ENCODE measurements around the gene LFNG.
"Not testable (repeated sequence)": the region's sequence is repeated elsewhere in the genome, so short reads cannot be mapped to it uniquely, and the experiment has no call there.

Gene LFNG

DNA sequence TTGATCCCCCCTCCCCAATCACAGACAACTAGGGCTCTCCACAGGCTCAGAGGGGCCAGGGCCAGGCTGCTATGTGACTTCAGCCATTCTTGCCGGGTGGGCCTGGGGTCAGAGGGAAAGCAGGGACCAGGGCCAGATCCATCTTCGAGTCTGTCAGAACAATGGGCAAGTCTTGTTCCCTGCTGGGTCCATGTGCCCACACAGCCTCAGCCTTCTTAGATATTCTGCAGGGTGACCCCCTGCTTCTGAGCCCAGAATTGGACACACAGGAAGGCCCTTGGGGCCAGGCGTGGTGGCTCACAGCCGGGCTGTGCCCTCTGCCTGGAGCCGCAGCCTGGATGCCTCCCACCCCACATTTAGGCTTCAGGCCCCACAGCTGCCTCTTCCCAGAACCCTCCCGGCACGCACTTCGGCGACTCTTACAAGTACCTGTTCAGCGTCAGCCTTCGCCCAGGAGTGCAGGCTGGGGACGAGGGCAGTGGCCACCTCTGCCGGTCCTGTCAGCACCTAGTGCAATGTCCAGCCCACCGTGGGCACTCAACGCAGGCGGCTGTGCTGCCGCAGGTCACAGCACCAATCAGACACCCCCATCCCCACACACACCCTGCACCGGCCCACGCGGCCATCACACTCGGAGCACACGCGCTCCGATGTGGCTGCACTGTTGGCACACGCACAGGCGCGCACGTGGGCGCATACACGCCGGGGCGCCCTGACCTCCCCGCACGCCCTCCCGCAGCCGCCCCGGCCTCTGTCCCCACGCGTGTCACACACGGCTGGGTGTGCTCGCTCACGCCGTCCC is 11.6 kb downstream of the LFNG start:
- not testable (repeated sequence) for DNase-seq

DNA sequence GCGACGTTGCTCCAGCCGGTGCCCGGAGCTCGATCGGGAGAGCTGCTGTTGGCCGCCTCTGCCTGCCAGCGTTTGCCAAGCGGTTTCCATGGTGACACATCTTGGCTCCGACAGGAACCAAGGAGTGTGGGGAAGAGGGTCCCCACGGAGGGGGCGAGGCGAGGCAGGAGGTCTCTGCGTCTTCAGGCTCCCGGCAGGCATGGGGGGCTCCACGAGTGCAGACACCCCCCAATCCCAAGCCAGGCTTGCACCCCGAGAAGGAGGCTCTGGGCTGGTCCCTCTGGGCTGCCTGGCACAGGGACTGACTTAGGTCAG is 12.2 kb downstream of the LFNG start:
- DNase-seq, result not testable (repeated sequence)

DNA sequence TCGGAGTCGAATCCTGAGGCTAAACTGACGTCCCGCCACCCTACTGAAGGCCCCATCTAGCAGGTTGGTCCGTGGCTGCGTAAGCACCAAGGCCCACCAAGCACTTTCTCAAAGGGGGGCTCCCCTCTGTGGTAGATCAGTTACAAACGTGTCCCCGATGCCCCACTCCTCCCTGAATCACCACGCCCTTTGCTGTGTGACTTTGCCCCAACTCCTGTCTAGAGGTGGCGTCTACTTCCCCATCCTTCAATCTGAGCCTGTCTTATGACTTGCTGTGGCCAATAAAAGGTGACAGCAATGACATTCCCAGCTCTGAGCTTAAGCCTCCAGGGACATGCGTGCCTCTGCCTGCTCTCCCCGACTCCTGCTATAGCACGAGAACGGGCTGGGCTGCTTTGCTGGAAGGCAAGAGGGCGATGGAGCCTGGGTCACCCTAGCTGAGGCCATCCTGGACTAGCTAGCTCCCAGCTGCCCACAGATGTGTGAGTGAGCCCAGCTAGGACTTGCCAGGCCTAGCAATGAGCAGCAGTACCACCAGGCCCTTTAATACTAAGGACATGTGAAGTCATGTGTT is 12.7 kb downstream of the LFNG start:
- DNase-seq, result not testable (repeated sequence)

DNA sequence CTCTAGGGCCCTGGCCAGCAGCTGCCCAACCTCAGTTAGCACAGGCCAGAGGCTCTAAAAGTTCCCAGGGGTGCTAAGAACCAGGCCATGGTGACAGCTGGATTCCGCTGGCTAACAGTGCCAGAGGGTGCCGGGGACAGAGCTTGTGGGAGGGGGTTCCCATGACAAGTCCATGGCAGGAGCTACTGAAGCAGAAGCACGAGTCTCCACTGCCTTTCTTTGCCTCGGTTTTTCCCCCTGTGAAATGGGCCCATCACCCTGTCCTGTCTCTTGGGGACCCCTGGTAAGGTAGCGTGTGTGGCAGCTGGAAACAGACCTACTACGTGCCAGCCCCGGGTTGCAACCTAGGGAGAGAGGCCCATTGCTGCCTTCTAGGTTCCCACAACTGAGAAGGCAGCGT is 13.2 kb downstream of the LFNG start:
- DNase-seq, result not testable (repeated sequence)

DNA sequence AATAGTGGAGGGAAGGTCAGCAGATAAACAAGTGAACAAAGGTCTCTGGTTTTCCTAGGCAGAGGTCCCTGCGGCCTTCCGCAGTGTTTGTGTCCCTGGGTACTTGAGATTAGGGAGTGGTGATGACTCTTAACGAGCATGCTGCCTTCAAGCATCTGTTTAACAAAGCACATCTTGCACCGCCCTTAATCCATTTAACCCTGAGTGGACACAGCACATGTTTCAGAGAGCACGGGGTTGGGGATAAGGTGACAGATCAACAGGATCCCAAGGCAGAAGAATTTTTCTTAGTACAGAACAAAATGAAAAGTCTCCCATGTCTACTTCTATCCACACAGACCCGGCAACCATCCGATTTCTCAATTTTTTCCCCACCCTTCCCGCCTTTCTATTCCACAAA is 14.0 kb downstream of the LFNG start:
- DNase-seq, result not testable (repeated sequence)

DNA sequence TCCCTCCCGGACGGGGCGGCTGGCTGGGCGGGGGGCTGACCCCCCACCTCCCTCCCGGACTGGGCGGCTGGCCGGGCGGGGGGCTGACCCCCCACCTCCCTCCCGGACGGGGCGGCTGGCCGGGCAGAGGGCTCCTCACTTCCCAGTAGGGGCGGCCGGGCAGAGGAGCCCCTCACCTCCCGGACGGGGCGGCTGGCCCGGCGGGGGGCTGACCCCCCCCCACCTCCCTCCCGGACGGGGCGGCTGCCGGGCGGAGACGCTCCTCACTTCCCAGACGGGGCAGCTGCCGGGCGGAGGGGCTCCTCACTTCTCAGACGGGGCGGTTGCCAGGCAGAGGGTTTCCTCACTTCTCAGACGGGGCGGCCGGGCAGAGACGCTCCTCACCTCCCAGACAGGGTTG is 14.6 kb downstream of the LFNG start:
- DNase-seq, result not testable (repeated sequence)

DNA sequence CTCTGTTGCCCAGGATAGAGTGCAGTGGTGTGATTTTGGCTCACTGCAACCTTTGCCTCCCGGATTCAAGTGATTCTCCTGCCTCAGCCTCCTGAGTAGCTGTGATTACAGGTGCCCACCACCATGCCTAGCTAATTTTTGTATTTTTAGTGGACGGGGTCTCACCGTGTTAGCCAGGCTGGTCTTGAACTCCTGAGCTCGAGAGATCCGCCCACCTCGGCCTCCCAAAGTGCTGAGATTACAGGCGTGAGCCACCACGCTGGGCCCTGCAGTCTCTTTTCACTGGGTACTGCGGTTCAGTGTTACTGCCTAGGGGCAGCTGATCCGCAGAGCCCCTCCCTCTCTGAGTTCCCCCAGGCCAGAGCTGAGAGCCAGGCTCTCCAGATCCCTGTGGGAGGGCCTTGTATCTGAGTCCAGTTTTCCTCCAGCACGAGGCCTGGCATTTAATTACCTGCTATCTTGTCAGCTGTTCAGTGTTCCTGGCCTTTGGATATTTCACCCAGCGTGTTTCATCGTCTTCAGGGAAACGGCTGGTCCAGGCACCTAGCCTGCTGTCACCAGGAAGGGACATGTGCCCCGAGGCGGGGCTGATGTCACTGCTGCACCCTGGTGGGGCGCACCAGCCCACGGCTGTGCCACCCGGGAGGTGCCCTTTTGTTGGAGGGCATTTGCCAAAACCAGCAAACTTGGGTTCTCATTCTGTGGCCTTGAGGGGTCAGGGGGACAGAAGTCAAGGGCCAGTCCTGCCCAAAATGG is 16.5 kb downstream of the LFNG start:
- DNase-seq, result not testable (repeated sequence)

DNA sequence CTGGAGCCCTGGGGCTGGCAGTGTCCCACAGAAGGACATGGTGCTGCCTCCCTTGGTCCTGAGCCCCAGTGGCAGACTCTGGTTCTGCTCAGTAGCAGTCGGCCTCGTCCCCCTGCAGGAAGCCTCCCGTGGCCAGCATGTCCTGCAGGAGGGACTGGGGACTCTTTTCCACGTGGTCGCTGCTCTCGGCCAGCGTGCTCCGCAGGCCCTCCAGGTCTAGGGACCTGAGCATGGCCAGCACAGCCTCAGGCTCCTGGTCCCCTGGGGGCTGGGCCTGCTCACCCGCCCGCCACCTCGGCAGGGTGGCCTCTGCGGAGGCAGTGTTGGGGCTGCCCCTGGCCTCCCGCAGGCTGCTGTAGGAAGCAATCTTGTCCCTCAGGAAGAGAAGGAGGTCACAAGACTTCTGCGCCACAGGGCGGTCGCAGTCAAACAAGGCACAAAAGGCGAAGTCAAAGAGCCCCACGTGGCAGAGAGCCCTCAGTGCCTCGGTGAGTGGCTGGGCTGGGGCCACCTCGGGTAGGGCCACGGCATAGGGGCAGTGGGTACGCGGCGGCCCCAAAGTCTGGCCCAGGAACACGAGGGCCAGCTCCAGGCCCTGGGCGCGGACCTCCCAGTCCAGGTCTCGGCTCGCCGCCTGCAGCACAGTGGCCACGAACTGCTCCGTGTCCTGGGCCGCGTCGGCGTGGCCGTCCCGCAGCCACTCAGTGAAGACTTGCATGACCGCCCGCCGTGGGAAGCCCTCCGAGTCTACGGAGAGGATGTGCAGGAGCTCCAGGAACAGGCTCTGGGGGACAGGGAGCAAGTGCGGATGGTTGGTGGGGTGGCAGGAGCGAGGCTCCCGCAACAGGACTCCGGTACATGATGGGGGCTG is 18.6 kb downstream of the LFNG start:
- DNase-seq, result no peak

DNA sequence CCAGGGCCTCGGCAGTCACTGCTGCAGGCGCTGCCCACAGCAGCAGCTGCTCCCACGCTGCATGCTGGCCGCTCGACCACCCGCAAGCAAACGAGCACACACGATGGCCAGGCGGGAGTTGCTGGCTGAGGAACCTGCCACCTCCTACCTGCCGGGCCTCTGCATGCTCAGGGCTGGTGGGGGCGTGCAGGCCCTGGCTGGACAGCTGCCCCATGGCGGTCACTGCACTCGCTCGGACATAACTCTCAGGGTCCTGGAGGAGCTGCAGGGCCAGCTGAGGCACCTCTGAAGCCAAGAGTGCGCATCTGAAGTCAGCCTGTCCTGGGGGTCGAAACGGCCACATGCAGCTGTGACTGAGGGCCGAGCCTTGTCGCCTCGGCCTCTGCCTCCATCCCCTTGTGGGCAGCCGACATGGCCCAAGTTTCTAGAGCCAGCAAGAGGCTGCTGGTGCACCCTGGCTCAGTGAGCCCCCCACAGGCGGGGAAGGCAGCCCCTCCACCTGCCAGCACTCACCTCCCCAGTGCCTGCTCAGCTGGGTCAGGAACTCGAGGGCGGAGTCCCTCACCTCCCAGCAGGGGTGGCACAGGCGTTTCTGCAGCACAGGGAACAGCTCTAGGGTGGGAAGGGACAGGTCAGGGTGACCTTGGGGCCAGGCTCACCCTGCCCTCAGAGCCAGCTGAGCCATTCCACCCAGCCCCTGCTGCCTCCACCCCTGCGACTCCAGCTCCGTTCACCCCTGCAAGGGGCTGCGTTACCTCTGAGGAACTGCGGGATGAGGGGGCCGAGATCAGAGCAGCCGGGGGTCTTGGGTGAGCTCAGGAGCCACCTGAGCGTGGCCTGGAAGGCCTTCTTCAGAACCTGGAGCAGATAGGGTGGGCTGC is 19.7 kb downstream of the LFNG start:
- DNase-seq, result no peak

DNA sequence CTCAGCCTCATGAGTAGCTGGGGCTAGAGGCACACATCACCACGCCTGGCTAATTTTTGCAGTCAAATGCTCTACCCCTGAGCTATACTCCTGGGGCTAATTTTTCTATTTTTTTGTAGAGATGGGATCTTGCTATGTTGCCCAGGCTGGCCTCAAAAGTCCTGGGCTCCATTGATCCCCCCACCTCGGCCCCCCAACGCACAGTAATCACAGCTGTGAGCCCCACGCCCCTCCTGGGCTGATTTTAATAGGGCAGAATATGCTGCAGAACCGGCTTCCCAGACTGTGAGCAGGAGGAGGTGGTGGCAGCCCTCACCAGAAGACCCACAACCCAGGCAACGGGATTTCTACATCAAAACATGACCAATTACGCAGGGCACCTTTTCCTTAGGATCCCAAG is 20.6 kb downstream of the LFNG start:
- no peak for DNase-seq

DNA sequence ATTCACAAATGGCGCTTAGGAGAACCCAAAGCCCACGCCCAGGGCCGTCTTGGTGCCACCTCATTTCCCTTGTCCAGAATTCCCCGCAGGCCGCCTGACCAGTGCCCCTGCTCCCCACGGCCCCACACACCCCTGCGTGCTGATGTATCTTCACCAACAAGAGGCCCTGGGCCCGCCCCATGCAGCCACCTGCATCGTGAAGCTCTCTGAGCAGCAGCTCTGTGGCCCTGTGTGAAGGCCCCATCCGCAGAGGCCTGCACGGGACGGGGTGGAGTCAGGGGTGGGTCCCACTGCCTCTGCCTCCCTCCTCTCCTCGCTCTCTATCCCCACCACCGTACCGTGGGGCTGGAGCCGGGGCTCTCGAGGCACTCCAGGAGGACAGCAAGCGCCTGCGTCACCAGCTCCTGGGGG is 21.1 kb downstream of the LFNG start:
- DNase-seq, result no peak

DNA sequence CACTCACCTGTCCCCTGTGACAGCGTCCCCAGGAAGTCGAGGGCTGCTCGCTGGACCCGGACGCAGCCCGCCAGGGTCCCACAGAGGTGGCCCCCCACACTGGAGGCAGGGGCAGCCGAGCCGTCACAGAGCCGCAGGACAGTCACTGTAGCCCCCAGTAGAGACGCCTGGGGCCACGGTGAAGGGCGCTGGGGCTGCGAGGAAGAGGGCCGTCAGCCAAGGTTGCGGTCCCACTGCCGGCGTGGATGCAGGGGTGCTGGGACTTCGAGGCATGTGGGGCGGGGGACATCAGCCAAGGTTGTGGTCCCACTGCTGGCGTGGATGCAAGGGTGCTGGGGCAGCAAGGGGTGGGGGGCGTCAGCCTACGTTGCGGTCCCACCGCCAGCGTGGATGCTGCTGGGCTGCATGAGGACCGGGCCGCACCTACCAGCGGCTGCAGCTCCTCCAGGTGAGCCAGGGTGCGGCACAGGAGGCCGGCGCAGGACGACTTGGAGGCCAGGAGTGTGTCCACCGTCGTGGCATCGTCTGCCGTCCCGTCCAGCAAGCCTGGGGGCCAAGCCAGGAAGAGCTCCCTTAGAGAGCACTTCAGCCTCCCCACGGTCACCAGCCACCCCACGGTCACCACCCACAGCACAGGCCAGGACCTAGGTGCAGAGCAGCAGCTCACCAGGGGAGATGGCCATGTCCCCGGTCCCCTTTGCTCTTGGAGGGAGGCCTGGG is 21.9 kb downstream of the LFNG start:
- DNase-seq, result no peak

DNA sequence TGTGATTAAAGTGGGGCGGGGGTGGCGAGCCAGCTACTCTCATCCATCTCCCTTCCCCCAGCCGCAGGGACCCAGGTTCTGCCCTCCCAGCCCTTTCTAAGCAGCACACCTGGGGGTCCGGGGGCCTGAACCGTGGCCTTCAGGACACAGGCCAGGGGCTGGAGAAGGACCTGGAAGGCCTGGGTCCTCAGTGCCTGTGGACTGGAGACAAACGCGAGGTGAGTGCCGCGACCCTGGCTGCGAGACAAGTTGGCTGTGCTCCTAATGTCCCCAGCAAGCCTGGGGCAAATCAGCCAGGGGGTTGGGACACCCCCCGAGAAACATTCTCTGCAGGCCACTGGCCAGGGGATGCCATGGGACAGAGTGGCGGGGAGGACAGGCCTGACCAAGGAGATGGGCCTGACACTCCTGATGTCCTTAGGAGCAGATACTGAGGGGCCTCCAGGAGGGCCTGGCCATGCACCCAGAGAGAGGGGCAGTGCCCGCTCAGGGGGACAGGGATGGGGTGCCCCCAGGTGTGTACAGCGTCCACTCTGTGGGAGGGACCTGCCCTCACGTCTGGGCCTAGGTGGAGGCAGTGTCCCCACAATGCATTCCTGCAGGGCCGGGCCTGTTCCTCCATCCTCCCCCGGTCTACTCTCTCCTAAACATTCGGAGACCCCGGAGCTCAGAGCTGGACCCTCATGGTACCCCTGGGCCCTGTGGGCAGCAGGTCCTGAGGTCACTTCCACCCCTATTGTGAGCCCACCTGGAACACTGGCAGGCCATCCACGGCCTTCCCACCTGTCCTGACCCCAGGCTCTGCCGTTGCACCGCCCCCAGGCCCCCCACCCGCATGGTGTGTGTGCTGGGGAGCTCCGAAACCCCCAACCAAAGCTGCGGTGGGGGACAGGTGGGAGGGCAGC is 22.7 kb downstream of the LFNG start:
- DNase-seq, result no peak

DNA sequence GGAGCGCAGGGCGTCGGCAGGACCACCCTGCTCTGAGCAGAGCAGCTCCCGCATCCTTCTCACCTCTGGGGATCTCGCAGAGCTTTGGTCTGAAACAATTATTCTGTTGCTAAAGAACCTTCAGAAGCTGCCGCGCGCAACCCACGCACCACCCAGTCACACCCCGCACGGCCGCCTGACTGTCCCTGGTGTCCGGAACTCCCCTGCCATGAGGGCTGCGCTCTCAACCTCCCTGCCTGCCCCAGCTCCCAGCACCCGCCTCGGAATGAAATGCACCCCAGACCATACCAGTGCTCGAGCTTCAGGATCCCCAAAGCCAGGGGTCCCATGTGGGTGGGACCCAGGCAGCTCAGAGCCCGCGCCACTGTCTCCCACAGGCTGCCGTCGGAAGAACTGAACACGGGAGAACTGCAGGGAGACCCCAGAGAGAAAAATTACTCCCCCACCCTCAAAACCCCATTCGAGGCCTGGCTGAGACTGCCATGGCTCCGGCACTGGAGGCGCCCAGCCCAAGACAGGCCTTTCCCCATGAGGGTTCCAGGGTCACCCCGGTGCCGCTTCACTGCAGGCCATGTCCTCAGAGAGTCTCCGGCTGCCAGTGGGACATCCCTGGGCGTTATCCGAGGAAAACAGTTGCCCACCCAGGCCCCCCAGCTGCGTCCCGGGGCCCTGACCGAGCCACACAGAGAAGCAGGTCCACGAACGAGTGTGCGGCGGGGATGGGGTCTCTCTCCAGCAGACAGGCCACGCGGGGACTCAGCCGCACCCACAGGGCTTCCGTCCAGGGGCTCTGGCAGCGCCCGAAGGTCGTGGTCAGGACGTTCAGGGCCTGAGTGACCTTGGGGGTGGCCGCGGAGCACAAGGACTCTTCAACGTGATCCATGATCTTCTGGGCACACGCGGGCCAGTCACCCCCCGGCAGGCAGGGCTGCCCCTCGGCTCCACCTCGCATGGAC is 23.6 kb downstream of the LFNG start:
- DNase-seq, result no peak

DNA sequence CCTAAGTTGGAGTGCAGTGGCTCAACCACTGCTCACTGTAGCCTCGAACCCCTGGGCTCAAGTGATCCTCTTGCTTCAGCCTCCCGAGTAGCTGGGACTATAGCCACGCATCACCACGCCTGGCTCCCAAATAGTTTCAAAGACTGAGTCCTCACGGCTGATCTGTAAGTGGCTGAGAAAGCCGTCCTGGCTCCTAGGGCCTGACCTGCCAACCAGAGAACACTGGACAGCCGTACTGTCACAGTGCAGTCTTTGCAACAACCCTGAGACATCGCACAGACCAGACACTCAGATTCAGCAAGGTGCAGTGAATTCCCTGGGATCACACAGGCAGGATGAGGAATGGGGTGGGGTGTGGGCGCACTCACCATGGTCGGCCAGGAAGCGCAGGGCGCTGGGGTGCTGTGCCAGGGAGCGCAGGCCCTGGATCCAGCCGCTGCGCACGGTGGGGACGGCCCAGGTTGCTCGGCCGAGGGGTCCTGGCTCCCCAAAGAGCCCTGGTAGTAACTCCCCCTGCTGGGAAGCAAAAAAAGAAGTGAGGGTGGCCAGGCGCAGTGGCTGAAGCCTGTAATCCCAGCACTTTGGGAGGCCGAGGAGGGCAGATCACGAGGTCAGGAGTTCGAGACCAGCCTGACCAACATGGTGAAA is 25.1 kb downstream of the LFNG start:
- no peak for DNase-seq

DNA sequence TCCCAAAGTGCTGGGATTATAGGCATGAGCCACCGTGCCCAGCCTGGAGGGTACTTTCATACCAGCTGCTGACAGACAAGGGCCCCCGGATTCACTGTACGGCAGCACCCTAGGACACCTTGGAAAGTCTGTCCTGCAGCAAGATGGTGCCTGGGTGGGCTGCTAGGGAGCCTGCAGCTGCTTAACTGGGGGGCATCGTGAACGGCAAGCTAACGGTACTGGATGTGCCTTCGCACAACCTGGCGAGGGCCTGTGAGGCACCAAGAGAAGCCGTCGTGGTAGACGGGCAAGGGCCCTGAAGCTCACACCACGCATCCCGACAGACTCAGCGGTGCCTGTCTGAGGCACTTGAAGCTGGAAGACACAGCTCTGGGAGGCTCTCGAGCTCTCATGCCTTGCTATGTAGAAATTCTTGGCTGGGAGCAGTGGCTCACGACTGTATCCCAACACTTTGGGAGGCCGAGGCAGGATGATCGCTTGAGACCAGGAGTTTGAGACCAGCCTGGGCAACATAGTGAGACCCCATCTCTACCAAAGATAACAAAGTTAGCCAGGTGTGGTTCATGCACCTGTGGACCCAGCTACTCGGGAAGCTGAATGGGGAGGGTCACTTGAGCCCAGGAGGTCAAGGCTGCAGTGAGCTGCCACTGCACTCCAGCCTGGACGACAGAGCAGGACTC is 26.3 kb downstream of the LFNG start:
- no peak for DNase-seq

DNA sequence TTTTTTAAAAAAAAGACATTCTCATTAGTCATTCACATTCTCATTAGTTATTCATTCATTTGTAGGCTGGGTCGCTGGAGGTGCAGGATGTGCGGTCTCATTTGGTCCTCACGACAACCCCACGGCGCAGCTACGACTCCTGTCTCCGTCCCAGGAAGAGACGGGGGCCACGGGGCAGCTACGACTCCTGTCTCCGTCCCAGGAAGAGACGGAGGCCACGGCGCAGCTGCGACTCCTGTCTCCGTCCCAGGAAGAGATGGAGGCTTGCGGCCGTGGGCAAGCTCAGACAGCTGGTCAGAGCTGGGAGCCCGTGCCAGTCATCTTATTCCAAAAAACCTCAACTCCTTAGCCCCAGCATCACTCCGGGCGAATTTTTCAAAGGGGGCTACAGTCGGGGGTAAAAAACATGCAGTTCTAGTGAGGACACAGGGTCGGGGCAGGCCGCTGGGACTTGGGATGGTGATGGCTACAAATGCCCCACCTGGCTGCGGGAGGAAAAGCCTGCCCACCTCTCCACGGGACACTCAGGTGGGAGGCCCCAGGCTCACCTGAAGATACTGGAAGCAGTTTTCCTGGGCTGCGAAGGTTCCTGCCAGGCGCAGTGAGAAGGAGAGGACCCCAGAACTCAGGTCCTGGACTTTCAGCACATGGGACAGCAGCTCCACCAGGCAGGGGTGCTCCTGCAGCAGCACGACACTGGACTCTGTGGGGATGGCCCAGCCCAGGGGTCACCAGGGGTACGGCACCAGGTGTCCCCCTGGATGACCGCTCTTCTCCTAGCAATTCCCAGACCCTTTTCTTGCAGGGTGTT is 27.4 kb downstream of the LFNG start:
- DNase-seq, result no peak

Measured in NCI-H1694 (cell line).